Measurements from ENCODE around the gene CDKAL1. TPM values are rescaled to one million over a fixed set of nuclear protein-coding genes. Genes with fewer than 3 reads are reported as not detected.
"Not testable (repeated sequence)": the region's sequence is repeated elsewhere in the genome, so short reads cannot be mapped to it uniquely, and the experiment has no call there.

CDKAL1 gene
- total RNA-seq, 1 experiment from 2014 or later = 22.3 TPM

DNA sequence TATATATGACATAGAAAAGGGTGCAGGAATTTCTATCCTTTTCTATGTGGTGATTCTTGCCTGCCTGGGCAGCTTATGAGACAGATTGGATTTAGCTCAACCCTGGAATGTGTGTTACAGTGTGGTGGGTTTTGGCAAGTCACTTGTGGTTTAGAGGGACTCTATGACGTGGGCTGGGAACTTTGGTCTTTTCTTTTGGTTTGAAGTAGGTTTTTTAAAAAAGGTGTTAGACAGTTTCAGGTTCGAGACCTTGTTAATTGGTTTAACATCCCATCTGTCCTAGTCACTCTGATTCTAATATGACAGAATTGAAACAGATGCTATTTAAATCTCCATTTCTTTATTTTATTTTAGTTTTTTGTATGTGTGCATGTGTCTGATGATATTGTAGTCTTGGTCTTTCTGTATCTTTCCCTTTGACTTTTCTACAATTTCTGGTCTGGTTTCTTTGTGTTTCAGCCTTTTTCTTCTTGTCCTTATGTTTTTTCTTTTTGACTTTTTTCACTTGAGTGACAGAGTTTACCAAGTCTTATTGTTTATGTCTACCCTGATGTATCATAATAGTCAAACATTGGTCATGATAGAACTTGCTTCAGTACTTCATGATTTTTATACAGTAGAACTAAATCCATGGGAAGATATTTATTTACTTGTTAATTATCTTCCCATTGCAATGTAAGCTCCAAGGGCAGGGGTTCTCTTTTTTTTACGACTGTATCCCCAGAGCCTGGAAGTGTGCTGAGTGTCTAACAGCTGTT, 174.3 kb downstream of the CDKAL1 start:
- peak; percentile 29 for DNase-seq (ENCODE audit: low read depth)

- DNase-seq (ENCODE audit: low read depth) = no peak
Observed at GRCh38 chr6:20709451-20709850, 175.2 kb downstream of the CDKAL1 start.

DNA sequence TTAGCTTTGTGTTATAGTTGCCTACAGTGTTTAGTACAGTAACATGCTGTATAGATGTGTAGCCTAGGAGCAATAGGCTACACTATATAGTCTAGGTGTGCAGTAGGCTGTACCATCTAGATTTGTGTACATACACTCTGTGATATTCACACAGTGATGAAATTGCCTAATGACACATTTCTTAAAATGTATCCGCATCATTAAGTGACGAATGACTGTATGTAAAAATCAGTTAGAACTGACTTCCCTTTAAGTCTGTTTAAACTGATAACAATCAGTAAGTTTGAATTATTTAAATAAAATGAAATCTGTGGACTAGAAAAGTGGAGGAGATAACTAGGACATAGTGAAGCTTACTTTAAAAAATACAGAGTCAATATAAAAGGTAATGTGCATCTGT, 176.1 kb downstream of the CDKAL1 start:
- DNase-seq (ENCODE audit: low read depth) = no peak

GRCh38 chr6:20711518-20711917, 177.3 kb downstream of the CDKAL1 start:
- no peak for DNase-seq (ENCODE audit: low read depth)

DNA sequence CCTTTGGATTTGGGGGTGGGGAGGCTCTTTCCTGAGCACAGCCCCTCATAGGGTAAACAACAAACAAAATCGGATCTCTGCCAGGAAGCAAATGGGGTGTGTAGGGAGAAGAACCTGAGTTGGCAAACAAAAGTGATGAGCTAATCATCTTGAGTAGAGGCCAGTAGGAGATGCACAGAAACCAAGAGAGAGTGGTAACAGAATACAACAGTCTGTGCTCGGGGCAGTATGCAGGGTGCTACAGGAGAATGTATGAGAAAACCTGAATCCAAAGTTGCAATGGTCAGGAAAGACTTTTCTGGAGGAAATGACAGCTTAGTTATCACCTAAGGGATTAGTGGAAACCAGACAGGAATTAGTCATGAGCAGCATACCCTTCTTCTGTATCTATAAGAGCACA, 177.8 kb downstream of the CDKAL1 start:
- no peak for DNase-seq (ENCODE audit: low read depth)

DNA sequence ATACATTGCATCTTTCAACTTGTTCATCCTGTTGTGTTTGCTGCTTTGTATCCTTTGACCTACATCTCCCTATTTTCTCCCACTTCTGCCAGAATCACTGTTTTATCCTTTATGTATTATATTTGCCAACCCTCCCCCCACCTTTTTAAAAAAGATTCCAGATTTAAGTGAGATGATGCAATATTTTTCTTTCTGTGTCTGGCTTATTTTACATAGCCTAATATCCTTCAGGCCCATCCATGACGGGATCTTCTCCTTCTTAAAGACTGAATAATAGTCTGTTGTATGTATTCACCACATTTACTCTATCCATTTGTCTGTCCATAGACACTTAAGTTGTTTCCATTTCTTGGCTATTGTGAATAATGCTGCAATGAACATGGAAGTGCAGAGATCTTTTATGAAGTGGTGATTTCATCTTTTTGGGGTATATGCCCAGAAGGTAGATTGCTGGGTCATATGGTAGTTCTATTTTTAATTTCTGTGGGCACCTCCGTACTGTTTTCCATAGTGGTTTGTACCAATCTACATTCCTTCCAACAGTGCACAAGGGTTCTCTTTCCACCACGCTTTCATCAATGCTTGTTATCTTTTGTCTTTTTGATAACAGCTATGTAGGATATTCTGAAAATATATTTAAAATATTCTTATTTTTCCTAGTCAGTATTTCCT, 181.0 kb downstream of the CDKAL1 start:
- no peak for DNase-seq (ENCODE audit: low read depth)

DNA sequence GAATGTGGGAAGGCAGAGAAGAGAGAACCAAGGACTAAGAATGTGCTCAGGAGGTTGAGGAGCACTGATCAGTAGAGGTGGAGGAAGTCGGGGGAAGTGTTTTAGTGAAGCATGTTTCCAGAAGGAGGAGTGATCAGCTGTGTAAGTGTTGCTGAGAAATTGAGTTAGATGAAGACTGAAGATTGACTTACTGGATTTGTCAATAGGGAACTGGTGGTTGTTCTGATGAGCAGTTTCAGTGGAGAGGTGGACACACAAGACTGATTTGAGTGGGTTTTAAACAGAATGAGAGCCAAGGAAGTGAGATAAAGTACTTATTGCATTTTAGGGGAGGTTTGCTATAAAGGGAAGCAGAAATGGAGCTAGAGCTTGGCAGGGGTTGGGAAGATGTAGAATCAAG, 182.6 kb downstream of the CDKAL1 start:
- DNase-seq (ENCODE audit: low read depth) = no peak

- no peak for DNase-seq (ENCODE audit: low read depth)
Observed at GRCh38 chr6:20717743-20718142, 183.5 kb downstream of the CDKAL1 start.

GRCh38 chr6:20718705-20719653, 184.7 kb downstream of the CDKAL1 start:
- DNase-seq (ENCODE audit: low read depth) = no peak

DNA sequence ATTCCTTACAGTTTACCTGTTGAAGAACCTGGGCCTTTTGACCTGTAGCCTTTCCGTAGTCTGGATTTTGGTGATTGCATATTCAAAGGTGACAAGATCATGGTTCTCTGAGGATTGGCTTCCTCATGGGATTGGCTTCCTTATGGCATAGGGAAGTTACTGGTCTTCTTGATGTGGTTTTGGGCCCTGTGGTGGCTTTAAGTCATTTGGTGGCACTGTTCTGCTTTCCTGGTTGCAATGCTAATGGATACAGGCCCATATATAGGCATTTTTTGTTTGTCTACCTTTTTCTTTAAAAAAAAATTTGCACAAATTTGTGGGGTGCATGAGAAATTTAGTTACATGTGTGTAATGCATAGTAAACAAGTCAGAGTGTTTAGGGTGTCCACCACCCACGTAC, 185.7 kb downstream of the CDKAL1 start:
- DNase-seq (ENCODE audit: low read depth) = no peak

- DNase-seq (ENCODE audit: low read depth) = not testable (repeated sequence)
Observed at GRCh38 chr6:20721121-20721520, 186.9 kb downstream of the CDKAL1 start.

DNA sequence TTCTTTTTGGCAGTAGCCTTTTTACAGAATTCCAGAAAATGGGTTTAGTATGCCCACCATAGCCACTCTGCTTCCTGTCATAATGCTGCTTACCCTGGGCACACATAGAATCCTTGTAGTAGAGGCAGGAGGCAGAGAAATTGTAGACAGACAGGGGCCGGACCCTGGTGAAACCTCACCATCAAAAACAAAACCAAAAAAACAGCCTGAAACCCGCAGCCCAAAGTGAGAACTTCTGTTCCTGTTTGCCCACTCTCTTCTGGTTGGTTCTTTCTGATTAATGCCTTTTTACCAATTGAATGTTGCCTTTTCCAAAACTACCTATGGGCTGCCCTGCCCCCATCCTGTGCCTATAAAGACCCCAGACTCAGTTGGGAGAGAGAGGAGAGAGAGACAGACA, 188.2 kb downstream of the CDKAL1 start:
- DNase-seq (ENCODE audit: low read depth) = no peak

DNA sequence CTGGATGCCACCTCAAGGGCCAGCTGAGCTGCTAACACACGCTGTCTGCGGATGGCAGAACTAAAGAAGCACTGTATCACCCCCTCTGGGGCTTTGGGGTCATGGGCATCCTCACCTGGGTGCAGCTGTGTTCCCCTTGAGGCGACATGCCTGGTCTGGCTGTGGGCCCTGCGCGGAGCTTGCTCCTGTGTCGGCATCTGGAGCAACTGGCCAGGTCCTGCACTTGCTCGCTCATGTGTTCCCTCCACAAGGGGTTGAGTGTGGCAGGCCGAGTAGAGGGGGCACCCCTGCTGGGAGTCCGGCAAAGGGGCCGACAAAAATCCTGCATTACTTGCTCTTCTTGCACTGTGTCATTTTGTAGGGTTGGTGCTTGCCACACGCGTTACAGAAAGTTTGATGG, 189.0 kb downstream of the CDKAL1 start:
- no peak for DNase-seq (ENCODE audit: low read depth)

DNA sequence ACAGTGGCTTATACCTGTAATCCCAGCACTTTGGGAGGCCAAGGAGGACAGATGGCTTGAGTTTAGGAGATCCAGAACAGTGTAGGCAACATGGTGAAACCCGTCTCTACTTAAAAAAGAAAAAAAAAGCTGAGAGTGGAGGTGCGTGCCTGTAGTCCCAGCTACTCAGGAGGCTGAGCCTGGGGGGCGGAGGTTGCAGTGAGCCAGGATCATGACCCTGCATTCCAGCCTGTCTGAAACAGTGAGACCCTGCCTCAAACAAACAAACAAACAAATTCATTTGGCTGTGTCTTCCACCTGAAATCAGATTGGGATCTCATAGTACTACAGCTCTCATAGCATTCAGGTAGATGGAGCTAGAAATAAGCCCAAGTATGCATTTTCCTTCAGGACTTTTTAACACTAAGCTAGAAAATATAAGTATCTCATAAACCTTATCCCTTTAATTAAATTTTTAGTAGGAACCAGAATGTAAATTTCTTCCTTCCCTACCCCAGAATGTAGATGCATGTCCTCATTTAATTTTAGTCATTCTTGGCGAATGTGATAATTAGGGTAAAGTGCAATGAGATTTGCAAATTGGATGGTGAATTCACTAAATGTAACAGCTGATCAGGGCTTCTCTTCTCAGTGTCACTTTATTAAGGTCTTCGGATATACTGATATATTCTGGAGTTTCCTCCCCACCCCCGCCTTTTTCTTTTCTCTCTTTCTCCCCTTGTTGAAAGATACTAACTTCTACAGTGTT, 190.4 kb downstream of the CDKAL1 start:
- no peak for DNase-seq (ENCODE audit: low read depth)

DNA sequence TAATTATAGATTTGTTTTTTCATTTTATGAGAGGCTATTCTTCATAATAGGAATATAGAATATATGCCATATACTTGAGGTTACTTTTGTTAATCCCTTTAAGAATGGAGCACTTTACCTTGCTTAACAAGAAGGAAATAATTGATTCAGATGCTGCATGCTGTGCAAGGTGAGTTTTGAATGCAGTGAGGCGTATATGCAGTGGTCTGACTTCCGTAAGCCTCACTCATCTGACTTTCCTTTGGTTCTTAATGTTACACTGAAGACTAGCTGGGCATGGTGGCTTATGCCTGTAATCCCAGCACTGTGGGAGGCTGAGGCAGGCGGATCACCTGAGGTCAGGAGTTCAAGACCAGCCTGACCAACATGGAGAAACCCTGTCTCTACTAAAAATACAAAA, 191.0 kb downstream of the CDKAL1 start:
- not testable (repeated sequence) for DNase-seq (ENCODE audit: low read depth)

DNA sequence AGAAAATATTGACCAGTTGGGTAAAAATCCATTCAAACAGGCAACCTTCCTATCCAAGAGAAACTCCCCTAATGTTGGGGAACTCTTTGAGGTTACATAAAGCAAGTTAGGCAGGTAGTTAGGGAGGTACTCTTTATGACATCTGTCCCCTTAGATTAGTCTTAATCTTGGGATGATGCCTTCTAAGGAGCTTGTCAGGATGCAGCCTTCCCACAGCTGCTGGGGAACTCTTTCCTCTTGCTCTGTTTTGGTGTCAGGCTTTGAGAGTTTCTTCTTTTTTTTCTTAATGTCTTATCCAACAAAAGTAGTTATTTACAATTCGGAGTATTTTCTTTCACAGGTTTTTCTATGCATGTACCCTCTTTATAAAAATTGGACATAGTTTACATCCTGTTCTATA, 194.8 kb downstream of the CDKAL1 start:
- DNase-seq (ENCODE audit: low read depth) = no peak

GRCh38 chr6:20732362-20732761, 198.1 kb downstream of the CDKAL1 start:
- peak; percentile 14 for DNase-seq (ENCODE audit: low read depth)

DNA sequence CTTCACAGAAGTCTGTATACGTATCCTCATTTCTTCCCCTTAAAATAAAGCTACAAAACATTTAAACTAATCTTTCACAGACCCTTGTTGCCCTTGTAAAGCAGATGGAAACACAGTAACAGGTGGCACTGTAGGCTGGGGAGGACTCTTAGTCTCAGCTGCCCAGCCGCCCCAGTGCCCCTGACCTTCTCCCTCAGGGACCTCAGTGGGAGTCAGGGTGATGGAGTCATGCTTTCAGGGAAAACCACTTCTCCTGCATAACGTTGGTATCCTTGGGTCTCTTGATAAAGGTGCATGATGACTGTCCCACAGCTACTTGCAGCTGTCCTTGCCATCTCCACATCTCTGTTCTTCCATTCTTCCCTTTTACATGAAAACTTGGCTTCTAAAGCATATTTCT, 198.6 kb downstream of the CDKAL1 start:
- DNase-seq (ENCODE audit: low read depth) = no peak

DNA sequence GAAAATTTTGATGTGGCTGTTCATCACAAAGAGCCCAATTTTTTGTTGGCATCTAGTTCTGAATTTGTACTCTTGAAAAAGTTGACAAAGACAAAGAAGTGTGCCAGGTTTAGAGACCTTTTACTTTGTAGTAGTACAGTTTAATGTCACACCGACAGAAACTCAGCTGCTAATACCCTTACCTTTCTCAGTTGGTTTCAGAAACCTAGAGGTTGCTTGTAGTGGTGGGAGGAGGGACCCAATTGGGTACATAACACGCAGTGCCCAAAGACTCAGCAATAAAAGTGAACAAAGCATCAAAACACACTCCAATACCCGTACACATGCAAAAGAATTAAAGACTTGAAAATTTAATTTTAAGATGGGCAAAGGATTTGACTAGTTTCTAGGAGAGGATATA, 203.7 kb downstream of the CDKAL1 start:
- no peak for DNase-seq (ENCODE audit: low read depth)

- DNase-seq (ENCODE audit: low read depth) = no peak
Observed at GRCh38 chr6:20740088-20740487, 205.8 kb downstream of the CDKAL1 start.

GRCh38 chr6:20740727-20741126, 206.5 kb downstream of the CDKAL1 start:
- DNase-seq (ENCODE audit: low read depth) = no peak

GRCh38 chr6:20741490-20741889, 207.2 kb downstream of the CDKAL1 start:
- DNase-seq (ENCODE audit: low read depth) = no peak

Data from RPMI7951 (cell line).